ENCODE data around the gene CRACDL. TPM values are rescaled to one million over a fixed set of nuclear protein-coding genes. Genes with fewer than 3 reads are reported as not detected.

CRACDL gene
- total RNA-seq, 4 donors from 2014 or later = 5.2 to 10.6 (median 8.1) TPM

DNA sequence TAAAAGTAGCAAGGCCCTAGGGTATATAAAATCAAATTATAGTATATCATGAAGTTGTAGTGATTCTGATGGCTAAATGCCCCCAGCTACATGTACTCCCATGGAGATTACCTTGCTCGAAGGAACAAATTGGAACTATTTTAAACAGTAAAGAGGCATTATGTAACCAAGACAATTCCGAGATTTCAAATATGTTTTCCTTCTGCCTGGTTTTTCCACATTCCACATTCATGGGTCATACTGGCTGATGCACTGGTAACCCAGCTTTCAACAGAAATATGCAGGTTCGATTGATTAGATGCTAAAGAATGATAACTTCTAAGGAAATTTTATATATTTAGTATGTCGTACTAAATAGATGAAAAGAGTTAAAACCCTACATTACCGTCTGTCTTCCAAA, 142.8 kb downstream of the CRACDL start:
- H3K27me3 ChIP-seq = no peaks in the 10 kb centered on the region
- H3K4me3 ChIP-seq (replicated peaks in 1 of 3) = no peak overlapping the region
- WGBS, 2 donors = 75% methylated on average over 5 of the region's 5 CpGs
- intact Hi-C loops (cut with DNase I) = no loop called here
- no peaks in the 10 kb centered on the region for H3K9me3 ChIP-seq
- H3K36me3 ChIP-seq = no peaks in the 10 kb centered on the region
- TF ChIP-seq, protein P1, sequence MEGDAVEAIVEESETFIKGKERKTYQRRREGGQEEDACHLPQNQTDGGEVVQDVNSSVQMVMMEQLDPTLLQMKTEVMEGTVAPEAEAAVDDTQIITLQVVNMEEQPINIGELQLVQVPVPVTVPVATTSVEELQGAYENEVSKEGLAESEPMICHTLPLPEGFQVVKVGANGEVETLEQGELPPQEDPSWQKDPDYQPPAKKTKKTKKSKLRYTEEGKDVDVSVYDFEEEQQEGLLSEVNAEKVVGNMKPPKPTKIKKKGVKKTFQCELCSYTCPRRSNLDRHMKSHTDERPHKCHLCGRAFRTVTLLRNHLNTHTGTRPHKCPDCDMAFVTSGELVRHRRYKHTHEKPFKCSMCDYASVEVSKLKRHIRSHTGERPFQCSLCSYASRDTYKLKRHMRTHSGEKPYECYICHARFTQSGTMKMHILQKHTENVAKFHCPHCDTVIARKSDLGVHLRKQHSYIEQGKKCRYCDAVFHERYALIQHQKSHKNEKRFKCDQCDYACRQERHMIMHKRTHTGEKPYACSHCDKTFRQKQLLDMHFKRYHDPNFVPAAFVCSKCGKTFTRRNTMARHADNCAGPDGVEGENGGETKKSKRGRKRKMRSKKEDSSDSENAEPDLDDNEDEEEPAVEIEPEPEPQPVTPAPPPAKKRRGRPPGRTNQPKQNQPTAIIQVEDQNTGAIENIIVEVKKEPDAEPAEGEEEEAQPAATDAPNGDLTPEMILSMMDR (IDR thresholded peaks at IDR 0.05) = no peak
- no peak for TF ChIP-seq POLR2A (IDR thresholded peaks at IDR 0.05)
- no peak for DNase-seq
- H3K27ac ChIP-seq = peak overlapping the region in 1 of 3 donors; percentile 51
- peaks cover 3 to 6% of the 10 kb centered on the region in 2 donors for H3K4me1 ChIP-seq

DNA sequence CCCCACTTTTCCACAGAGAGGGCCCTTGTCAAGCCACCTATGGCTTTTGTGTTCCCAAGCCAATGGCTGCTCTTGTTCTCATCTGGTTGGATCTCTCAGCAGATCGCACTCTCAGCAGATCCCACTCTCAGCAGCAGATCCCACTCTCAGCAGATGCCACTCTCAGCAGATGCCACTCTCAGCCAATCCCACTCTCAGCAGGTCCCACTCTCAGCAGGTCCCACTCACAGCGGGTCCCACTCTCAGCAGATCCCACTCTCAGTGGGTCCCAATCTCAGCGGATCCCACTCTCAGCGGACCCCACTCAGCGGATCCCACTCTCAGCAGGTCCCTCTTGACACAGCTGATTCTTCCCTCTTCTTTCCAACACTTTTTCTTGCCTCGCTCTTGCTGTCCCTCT, 145.8 kb downstream of the CRACDL start:
- Histone ChIP-seq H3K27ac (no peak overlapping the region), H3K9me3 (no peaks in the 10 kb centered on the region), H3K36me3 (no peaks in the 10 kb centered on the region), H3K4me3 (replicated peaks in 1 of 3) (no peak overlapping the region), H3K4me1 (peaks cover 3 to 6% of the 10 kb centered on the region in 2 donors), H3K27me3 (no peaks in the 10 kb centered on the region)
- WGBS, 2 donors = 92 to 95% methylated on average over 6 of the region's 6 CpGs
- DNase-seq = no peak
- intact Hi-C loops (cut with DNase I) = no loop called here
- no peak for TF ChIP-seq POLR2A (IDR thresholded peaks at IDR 0.05)
- TF ChIP-seq, protein P1 (IDR thresholded peaks at IDR 0.05) = no peak

DNA sequence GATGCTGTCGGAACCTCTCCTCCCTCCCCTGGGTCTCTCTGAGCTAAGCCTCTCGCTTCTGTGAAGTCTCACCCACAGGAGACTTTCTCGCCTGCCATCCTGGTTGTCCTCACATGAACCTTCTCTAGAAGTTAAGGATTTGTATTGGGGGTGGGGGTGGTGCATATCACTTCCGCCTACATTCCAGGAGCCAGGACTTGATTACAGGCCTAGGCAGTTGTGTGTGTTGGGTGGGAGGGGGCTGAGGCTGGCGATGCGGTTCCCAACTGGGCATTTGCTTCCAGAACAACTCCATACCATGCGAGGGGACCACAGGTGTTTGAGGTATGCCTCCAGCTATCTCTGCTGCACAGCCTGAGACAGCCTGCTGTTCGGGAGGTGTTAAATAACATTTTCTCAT, 148.3 kb downstream of the CRACDL start:
- Histone ChIP-seq H3K4me1 (peaks cover 0 to under 1% of the 10 kb centered on the region in 2 donors), H3K27me3 (no peaks in the 10 kb centered on the region), H3K9me3 (no peaks in the 10 kb centered on the region), H3K4me3 (replicated peaks in 1 of 3) (no peak overlapping the region), H3K27ac (no peak overlapping the region), H3K36me3 (no peaks in the 10 kb centered on the region)
- WGBS, 2 donors = 89 to 93% methylated on average over 8 of the region's 8 CpGs
- no peak for DNase-seq
- no peak for TF ChIP-seq POLR2A (IDR thresholded peaks at IDR 0.05)
- TF ChIP-seq, protein P1 (IDR thresholded peaks at IDR 0.05) = no peak
- intact Hi-C loops (cut with DNase I) = no loop called here

DNA sequence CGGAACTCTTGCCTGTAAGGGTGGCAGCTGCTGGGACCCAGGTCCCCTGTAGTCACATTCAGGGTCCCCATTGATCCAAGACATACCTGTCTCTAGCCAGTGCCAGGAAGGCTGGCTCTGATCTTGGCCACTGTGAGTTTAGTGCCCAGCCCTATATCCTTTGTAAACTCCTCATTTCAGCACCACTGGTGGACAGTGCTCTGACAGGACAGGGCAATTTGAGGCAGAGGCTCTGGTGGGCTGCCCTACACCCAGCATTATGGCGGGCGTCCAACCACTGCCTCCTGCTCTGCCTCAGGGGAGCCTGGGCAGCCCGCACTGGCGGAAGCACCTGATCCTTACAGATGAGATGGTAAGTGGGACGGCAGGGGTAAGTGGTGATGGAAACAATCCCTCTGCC, 149.8 kb downstream of the CRACDL start:
- intact Hi-C loops (cut with DNase I) = no loop called here
- no peaks in the 10 kb centered on the region for H3K4me1 ChIP-seq
- no peaks in the 10 kb centered on the region for H3K27me3 ChIP-seq
- H3K4me3 ChIP-seq (replicated peaks in 1 of 3) = no peak overlapping the region
- no peaks in the 10 kb centered on the region for H3K36me3 ChIP-seq
- WGBS, 2 donors = 91 to 98% methylated on average over 5 to 6 of the region's 6 CpGs
- no peaks in the 10 kb centered on the region for H3K9me3 ChIP-seq
- TF ChIP-seq, protein P1 (IDR thresholded peaks at IDR 0.05) = no peak
- TF ChIP-seq POLR2A (IDR thresholded peaks at IDR 0.05) = no peak
- DNase-seq = no peak
- H3K27ac ChIP-seq = no peak overlapping the region

DNA sequence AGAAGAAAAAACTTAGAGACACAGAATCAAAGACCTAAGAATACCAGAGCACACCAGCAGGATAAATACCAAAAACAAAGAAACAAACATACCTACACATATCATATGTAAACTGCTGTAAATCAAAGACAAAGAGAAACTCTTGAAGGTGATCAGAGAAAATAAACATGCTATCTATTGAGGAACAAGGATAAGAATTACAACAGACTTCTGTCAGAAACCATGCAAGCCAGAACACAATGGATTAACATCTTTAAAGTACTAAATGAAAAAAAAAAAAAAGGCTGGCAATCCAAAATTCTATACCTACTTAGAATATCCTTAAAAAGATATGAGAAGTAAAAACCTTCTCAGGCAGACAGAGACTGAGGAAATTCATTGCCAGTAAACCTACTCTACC, 153.5 kb downstream of the CRACDL start:
- Histone ChIP-seq H3K27ac (no peak overlapping the region), H3K4me3 (replicated peaks in 1 of 3) (no peak overlapping the region), H3K27me3 (no peaks in the 10 kb centered on the region), H3K9me3 (no peaks in the 10 kb centered on the region), H3K36me3 (no peaks in the 10 kb centered on the region), H3K4me1 (no peaks in the 10 kb centered on the region)
- TF ChIP-seq POLR2A (IDR thresholded peaks at IDR 0.05) = no peak
- TF ChIP-seq, protein P1 (IDR thresholded peaks at IDR 0.05) = no peak
- DNase-seq = no peak
- intact Hi-C loops (cut with DNase I) = no loop called here
